Heart left ventricle (tissue), 16 donors: Measurements from ENCODE around the gene OIT3. TPM values are rescaled to one million over a fixed set of nuclear protein-coding genes. Genes with fewer than 3 reads are reported as not detected.
A peak's percentile ranks its signal among the peaks of the same experiment; 100 is the strongest.

Experiments
- ATAC-seq, 4 donors: fragments of 200-7000 bp; cut with Tn5 transposase; one replicate each; pipeline ENCODE4 v1.9.1; 2020 to 2022; ENCODE audit warnings: moderate library complexity in 4 of 4, mild to moderate bottlenecking in 3 of 4, moderate number of reproducible peaks in 1 of 4
- DNase-seq, 5 donors: peaks; one replicate each; pipeline ENCODE4 v3.0.0-alpha.2; 2020
- H3K27ac ChIP-seq, 12 donors: fragments of 200-600 bp; sonication (generic) in 4 of 12; one replicate each; pipeline versions ENCODE4 v1.5.0 to v1.8.0; 2016 to 2022; ENCODE audit warnings: mild to moderate bottlenecking in 2 of 12
- H3K27me3 ChIP-seq, 9 donors: fragments of 200-600 bp; sonication (generic) in 2 of 9; one replicate each; pipeline versions ENCODE4 v1.5.1 to v1.8.0; 2016 to 2022; ENCODE audit warnings: mild to moderate bottlenecking in 3 of 9
- H3K36me3 ChIP-seq, 9 donors: fragments of 200-600 bp; sonication (generic) in 2 of 9; one replicate each; pipeline versions ENCODE4 v1.5.0 to v1.8.0; 2018 to 2022; ENCODE audit warnings: mild to moderate bottlenecking in 2 of 9
- H3K4me1 ChIP-seq, 12 donors: fragments of 200-600 bp; sonication (generic) in 4 of 12; one replicate each; pipeline versions ENCODE4 v1.5.0 to v1.8.0; 2016 to 2022; ENCODE audit warnings: mild to moderate bottlenecking in 3 of 12
- H3K4me3 ChIP-seq, 12 donors: fragments of 200-600 bp; sonication (generic) in 4 of 12; one replicate each; pipeline versions ENCODE4 v1.5.0 to v1.8.0; 2017 to 2022; ENCODE audit warnings: mild to moderate bottlenecking in 9 of 12, moderate library complexity in 4 of 12
- H3K9me3 ChIP-seq, 12 donors: fragments of 200-600 bp; sonication (generic) in 4 of 12; one replicate each; pipeline versions ENCODE4 v1.5.0 to v1.8.0; 2016 to 2022; ENCODE audit warnings: mild to moderate bottlenecking in 1 of 12
- POLR2A ChIP-seq, 2 donors: fragments of 450-650 bp; IDR thresholded peaks; one replicate each; pipeline ENCODE4 v1.6.1; 2017; ENCODE audit warnings: antibody characterized with exemption in 2 of 2, mild to moderate bottlenecking in 2 of 2, moderate library complexity in 2 of 2
- WGBS, 4 donors: extraction: QIAGEN DNeasy Blood & Tissue Kit in 2 of 4; methylation state at CpG; one replicate each; pipeline versions ENCODE4 v1.1.5 to v1.1.7; 2013 to 2018; 5-methylcytosine and 5-hydroxymethylcytosine counted together
- intact Hi-C, 10 donors: fragments of 100-400 bp; cut with DNase I; formaldehyde crosslinking; loops; one replicate each; pipeline versions ENCODE4 v1.11.1 to v1.14.2; 2022
- polyA plus RNA-seq, 2 donors: library from polyadenylated mRNA; stranded (reverse); fragments of 200-250 nt; gene quantifications; one replicate each; pipeline ENCODE4 v1.2.3, GENCODE V29; 2013
- total RNA-seq, 9 donors: library from RNA; depleted of rRNA in 2 of 9; stranded (reverse); fragments of >200 nt in 2 of 9; fragmentation: NEBNext Ultra II Directional in 3 of 9; extraction: Animal tissue kit (Norgen Biotek cat#: 25700) in 3 of 9; gene quantifications; one replicate each; pipeline versions ENCODE4 v1.1.0 to v1.2.4, GENCODE V29; 2016 to 2023
- donor health status: ischemic (EF 13 %, LVEDD 7.1; RV severe dilation, severe dysfunction).
- donor health status: healthy with polysubstance abuse.
- donor health status: DM: no; HTN: yes; CAD: no.
- donor health status: DM: no; HTN: no; CAD: no.
- donor health status: ischemic (EF 25% LVEDD 6.9; RV normal size, moderate dysfunction).
- donor health status: ischemic (EF 25% LVEDD 5.7; RV mildly dilated, moderate dysfunction).
- donor health status: healthy.
- donor health status: DM: yes; HTN: yes; CAD: no.
- donor health status: ischemic (EF 35%, LVEDD 5.7; RV mildly dilated, moderate dysfunction).
- donor health status: nonischemic (EF 11% LVEDD 7.7; RV severe dilation, severe dysfunction).
- donor health status: DM: yes; HTN: yes; CAD: no.
- donor health status: PGD.
- donor health status: ischemic (EF 29% LVEDD 5.4; RV normal size, mild dysfunction).
- donor health status: nonischemic (EF 23%, LVEDD 6.1; RV moderate dilation, normal function).

The OIT3 gene
- total and polyA plus RNA-seq, 11 donors = 0.16 to 0.53 (median 0.32) TPM; not detected in 7

GRCh38 chr10:72981882-72982529, 88.5 kb downstream of the OIT3 start:
- no peak for TF ChIP-seq POLR2A (IDR thresholded peaks at IDR 0.05)
- H3K27me3 ChIP-seq = no peaks in the 10 kb centered on the region
- H3K36me3 ChIP-seq = peaks cover 0 to 5% (median 0%) of the 10 kb centered on the region in 9 donors
- no peak overlapping the region for H3K4me3 ChIP-seq
- peaks cover 0 to 42% (median 14%) of the 10 kb centered on the region in 12 donors for H3K9me3 ChIP-seq
- ATAC-seq = peak in 3 of 4 donors; percentile 18 to 54 (median 37)
- no peaks in the 10 kb centered on the region for H3K4me1 ChIP-seq
- no peak overlapping the region for H3K27ac ChIP-seq
- 75 to 93% (median 92%) methylated on average over 2 of the region's 2 CpGs for WGBS, 4 donors
- intact Hi-C loops = no loop called here
- DNase-seq = peak in 1 of 5 donors; percentile 26

Other genes starting within 250 kb of the OIT3 start
- gene MCU, start 201.6 kb upstream of the OIT3 start, total RNA-seq = 10 to 100 TPM; 11.4 to 16.9 (median 13.7) TPM
- gene MCU, start 201.6 kb upstream of the OIT3 start, polyA plus RNA-seq = 10 to 100 TPM; 11.5 to 13.4 TPM
- under 1 TPM in 4 of 9 donors, not detected in 5; 0.19 to 0.56 (median 0.28) TPM for gene PLA2G12B, start 61.1 kb downstream of the OIT3 start, total RNA-seq
- under 1 TPM in 1 of 2 donors, not detected in 1; 0.23 TPM for gene PLA2G12B, start 61.1 kb downstream of the OIT3 start, polyA plus RNA-seq
- gene P4HA1, start 203.1 kb downstream of the OIT3 start, total RNA-seq = 10 to 100 TPM; 44.5 to 71.7 (median 54.2) TPM
- gene P4HA1, start 203.1 kb downstream of the OIT3 start, polyA plus RNA-seq = 10 to 100 TPM; 18.0 to 33.6 TPM
- 1 to 10 TPM; 2.1 to 5.7 (median 3.2) TPM for gene NUDT13, start 216.7 kb downstream of the OIT3 start, total RNA-seq
- gene NUDT13, start 216.7 kb downstream of the OIT3 start, polyA plus RNA-seq = 1 to 10 TPM; 1.8 to 5.8 TPM